HG03521 (cell line): ENCODE data around the gene SEMA4B.

Experiments
- ATAC-seq: cut with Tn5 transposase; IDR thresholded peaks from one replicate; pipeline ENCODE4 v1.9.1; 2021; ENCODE audit warnings: mild to moderate bottlenecking, moderate library complexity; ENCODE audit not compliant: unreplicated experiment

The SEMA4B gene

DNA sequence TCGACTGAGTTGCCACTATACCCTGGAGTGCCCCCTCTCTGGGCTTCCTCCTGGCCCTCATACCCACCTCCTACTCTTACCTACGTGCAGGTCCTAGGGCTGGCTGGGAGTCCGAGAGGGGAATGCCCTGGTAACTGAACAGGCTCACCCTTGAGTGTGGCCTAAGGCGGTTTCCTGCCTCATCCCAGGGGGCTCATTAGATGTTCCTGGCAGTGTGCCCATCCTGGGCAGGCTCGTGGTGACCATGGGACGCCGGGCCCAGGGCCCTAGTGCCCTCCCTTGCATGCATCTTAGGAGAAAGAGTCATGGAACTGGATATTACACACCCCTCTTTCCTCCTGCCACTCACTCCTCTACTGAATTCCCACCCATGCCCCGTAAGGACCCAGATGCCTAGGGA lies 2.8 kb downstream of the SEMA4B start:
- ATAC-seq: no peak

DNA sequence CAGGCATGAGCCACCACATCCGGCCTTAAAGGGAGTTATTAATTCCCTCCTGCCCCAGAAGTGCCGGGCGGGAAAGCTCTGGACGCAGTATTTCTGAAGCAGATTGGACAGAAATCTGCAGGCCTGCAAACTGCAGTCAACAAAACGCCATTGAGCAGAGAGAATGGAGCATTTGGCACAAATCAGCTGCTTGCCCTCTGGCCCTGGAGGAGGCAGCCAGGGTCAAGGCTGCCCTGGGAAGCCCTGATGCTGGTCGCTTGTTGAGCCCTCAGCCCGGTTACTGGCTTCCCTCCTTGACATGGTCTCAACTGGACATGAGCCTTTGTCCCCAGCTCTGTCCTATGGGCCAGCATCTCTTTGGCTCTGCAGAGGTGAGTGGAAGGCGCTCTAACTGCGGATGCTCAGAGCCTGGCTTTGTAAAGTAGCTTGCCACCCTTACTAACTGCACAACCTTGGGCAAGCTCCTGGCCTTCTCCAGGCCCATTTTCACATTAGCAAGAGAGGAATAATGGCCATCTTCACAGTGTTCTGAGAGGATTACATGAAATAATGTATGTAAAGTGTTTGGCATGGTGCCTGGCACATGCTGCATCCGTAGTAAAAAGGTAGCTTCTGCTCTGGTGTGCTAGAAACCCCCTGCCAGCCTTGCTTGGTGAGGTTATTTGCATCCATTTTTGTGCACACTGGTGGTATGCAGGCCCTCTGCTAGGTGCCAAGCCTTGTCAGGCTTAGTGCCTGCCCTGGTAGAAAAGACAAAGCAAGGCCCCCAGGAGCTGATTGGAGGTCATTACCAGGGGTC lies 4.1 kb downstream of the SEMA4B start:
- no peak for ATAC-seq

DNA sequence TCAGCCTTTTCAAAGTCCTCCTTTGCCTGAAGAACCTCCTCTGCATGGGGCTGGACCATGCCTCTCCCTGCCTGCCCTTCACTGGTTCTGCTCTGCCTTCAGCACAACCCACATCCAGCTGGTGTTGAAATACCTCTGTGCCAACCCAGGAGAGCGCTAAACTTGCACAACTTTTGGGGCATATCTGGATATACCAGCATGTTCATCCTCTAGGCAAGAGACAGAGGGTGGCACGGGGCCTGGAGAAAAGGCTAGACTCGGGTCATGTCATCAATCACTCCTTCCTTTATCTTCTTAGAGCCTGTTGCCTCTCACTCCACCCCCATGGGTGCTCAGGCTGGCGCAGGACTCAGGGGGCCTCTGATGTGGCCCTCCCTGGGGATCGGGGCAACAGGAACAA lies 4.8 kb downstream of the SEMA4B start:
- ATAC-seq: no peak

DNA sequence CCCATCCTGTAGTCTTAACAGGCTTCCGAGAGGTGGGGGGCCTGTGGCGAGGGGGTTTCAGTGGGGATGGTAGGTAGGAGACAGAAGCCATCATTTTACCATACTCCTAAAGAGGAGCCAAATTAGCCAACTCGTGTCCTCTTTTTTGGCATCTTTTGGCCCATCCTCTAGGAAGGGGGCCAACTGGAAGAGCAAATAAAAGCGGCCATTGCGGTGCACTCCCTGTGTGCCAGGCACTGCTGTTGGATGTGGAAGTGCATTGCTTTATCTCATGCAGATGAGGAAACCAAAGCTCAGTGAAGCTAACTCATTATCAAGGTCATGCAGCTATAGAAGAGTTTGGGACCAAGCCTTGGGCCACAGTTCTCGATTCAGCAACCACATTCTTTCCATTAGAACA lies 6.1 kb downstream of the SEMA4B start:
- no peak for ATAC-seq

DNA sequence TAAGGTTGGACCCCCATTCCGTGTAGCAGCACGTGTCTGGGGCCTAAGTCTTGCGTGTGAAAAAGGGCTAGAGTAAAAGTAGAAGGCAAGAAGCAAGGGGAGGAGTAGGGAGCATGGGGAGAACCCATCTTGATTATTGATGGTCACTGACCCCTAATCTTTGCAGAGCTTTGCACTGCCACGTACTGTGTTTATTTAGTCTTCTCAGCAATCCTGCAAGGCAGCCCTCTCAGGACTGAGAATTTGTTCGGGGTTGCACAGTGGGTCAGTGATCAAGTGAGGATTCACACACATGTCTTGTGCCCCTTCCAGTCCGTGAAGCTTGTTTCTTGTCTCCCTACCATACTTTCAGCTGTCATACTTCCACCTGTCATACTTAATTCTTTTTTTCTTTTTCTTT lies 7.2 kb downstream of the SEMA4B start:
- ATAC-seq: no peak

DNA sequence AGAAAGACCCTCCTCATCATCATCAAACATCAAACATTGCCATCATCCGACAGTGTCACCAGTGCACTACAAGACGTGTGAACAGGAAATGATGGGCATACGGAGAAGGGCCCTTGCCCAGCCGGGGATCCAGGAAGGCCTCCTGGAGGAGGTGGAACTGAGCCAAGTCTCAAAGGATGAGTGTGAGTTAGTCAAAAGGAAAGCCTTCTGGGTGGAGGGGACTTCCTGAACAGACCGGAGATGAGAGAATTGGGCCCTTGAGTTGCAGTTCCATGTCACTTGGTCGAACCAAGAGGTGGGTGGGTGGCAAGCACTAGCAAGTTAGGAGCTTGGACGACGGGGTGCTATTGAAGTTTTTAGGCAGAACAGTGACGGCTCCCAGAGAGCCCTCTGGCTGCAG lies 8.5 kb downstream of the SEMA4B start:
- no peak for ATAC-seq

DNA sequence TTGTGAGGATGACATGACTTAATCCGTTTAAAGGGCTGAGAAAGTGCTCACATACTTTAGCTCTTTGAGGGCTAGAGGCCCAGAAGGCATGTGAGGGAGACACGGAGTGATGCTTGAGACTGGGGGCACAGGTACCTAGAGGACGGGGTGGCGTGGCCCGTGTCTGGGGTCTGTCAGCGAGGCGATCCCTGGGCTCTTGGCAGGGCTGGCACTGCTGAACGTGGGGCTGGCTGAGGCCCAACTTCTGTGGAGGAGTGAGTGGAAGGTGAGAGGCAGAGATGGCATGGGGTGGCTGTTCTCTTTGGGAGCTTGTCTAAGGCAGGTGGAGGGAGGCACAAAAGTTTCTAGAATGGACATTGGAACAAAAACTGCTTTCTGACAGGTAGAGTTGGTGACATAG lies 9.5 kb downstream of the SEMA4B start:
- no peak for ATAC-seq

DNA sequence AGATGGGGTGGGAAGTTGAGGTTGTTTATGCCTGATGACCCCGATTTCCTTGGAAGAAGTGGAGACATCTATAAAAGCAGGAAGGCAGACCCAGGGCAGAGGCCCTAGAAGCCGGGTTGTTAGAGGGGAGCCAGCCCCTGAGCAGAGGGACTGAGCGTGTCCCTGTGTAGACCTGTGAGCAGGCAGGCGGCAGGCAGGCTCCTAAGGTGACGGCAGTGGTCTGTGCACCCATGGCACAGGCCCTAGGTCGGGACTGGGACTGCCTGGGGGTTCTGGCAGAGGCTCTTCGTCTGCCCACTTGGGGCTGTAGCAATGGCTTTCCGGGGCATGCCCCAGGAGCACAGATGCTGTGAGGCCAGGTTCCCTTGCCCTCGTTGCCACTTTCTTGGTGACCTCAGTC lies 9.9 kb downstream of the SEMA4B start:
- ATAC-seq: no peak

DNA sequence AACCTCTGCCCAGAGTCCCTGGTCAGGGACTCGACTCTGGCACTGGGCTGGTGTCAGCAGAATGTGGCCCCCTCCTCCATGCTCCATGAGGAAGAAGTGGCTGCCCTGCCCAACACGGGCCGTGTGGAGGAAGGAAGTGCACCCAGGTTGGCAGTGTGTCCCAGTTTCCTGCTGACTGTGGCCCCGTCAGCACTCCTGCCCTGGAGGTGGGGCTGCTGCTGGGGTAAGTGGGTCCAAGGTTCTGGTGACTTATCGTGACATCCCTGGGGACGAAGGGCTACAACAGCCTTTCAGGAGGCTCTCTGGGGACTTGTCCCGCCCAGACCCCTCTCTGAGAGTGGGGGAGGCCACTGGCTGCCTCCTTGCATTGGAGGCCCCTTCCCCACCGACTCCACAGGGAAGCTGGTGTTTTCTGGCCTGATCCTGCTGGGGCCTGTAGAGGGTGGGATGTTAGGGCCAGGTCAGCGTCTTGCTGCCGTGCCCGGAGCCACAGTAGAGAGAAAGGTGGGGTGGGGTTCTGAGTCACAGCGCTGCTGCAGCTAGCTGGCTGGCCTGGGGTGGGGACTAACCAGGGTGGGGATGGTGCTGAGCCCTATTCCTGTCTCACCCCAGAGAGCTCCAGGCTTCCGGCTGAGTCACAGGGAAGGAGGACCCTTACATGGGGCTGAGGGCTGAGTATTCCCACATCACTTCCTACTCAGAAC lies 10.5 kb downstream of the SEMA4B start:
- ATAC-seq: no peak

DNA sequence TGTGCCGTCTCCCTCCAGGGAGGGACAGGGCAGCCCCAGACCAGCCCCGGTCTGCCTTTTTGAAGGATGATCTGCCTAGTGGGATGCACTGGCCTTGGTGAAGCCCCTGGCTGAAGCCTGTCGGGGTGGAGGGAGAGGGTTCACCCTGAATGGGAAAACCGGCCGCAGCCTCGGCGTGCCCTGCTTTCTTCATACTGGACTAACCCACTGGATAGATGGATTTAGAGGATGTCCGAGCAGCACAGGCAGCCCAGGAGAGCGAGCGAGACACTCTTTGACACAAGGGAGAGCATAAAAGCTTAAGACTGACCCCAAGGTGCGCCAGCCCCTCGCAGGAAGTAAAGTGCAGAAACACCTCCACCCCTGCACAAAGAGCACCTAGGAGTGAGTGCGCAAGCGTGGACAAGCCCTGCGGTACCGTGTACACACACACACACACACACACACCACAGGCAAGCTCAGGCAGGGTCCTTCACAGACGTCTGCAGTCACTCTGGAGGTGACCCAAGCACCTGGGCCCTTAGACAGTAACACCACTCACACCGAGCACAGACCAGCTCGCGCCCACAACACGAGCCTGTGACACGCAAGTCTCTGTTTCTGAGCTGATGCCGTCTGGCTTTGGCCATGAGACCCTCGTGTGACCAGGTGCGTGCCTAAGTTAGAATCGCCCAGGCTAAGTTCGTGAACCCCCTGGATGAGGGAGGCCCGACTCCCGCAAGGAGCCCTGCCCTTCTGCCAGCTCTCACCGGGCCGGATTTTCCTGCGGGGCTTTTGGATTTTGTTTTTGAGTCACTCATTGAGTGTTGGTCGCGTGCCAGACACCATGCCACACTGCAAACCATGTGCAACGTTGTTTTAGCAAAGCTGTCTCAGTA lies 11.3 kb downstream of the SEMA4B start:
- no peak for ATAC-seq

DNA sequence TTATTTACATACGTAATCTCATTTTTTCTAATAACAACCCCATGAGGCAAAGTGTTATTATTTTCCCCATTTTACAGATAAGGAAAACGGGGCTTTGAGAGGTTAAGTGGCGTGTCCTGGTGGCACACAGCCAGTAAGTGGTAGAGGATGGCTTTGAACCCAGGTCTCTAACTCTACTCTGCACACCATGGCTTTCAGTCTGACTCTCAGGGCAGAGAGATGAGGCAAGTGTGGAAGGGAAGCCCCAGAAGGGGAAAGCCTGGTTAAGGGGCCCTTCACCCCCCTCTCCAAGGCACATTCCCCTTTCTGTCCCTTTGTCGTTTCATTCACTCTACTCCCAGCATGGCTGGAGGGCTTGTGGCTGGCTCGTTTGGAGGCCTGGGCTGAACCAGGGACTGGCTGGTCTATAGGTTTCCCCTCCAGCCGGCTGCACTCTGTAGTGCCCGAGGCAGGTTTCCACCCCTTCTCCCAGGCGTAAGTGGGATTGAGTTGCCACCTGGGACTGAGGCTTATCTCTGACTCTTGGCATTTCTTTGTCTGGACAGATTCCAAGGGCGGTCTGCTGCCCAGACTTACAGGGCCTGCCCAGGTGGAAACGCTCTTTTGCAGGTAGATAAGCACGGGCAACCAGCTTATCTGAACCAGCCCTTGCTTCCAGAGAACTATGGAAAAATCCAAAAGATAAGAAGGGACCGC lies 12.1 kb downstream of the SEMA4B start:
- no peak for ATAC-seq

DNA sequence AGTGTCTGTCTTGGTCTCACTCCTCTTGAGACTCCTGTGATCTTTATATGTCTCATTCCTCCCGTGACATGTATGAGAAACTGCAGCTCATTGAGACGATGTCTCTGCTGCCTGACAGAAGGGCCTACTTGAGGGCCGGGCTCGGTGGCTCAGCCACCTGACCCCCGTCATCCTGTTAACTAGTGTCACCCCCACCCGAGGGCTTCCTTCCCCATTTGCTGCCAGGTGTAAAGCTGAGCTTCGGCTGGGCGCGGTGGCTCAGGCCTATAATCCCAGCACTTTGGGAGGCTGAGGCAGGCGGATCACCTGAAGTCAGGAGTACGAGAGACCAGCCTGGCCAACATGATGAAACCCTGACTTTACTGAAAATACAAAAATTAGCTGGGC lies 12.7 kb downstream of the SEMA4B start:
- ATAC-seq: no peak

DNA sequence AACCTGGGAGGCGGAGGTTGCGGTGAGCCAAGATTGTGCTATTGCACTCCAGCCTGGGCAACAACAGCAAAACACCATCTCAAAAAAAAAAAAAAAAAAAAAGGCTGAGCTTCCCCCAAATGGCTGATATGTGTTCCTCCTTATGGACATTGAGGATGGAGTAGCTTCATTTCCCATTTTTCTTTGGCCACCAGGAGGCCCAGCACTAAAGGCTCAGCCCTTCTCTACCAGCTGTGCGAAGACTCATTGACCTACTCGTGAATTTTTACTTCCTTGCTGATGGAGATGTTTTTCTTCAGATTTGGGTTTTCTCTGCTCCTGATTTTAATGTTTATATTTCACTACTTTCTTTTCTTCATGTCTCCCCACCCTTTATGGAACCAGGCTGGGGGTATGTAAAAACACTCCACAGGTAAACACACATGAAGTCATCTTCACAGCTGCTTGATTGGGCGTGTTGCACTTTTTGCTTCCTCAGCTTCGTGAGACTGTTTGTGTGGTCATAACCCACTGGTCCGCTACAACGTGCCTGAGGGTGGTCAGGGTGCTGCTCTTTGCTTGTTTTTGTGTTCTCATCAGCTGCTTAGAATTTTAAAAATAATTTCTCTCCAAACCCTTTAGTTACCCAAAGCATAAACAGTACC lies 13.5 kb downstream of the SEMA4B start:
- no peak for ATAC-seq

DNA sequence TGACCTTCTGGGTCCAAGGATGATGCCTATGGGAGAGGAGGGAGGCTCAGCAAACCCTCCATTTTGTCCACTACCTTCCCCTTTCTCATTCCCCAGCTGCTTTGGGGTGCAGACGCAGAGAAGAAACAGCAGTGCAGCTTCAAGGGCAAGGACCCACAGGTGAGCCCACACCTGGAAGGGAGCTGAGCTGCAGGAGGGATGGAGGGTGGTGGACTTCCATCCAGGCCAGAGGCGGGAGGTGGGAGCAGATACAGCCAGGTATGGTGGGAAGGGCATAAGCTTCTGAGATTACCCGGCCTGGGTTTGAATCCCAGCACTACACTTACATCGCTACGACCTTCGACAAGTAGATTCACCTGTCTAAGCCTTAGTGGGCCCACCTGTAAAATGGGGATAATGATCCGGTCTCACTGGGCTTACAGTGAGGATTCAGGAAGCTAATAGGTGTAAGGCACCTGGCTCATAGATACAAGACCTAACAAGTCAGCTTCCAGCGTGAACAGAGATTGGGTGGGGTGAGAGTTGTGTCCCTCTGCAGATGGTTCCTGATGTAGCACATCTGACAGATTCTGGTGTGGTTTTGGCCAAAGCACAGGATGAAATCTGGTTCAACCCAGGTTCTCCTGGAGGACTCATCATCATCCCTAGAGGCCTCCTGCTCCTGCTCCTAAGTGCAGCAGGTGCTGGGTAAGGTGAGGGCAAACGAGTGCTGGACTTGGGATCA lies 16.7 kb downstream of the SEMA4B start:
- no peak for ATAC-seq

DNA sequence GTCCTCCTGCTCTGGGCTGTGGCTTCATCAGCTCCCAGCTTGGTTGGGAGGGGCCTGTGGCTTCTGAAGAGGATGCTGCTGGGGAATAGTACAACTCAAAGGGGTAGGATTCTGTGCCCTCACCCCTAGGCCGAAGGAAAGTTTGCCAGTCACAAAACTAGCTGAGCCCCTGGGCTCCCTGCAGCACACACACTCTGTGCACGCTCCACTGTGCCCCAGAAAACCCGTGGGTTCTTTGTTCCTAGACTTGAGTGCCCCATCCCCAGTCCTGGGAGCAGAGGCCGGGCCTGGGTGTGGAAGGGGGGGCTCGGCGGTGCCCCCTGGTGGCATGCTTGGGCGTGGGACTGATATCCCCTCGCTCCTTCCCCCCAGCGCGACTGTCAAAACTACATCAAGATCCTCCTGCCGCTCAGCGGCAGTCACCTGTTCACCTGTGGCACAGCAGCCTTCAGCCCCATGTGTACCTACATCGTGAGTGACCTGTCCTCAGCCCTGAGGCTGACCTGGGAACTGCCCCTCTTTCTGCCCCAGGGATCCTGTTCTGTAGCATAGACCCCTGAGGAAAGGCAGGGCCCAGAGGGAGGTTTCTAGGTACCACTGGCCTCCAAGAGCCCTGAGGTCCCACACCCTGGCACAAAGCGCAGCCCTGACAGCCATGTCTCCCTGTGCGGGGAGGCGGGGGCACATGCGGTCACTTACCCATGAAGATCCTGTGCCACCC lies 18.5 kb downstream of the SEMA4B start:
- ATAC-seq: no peak

DNA sequence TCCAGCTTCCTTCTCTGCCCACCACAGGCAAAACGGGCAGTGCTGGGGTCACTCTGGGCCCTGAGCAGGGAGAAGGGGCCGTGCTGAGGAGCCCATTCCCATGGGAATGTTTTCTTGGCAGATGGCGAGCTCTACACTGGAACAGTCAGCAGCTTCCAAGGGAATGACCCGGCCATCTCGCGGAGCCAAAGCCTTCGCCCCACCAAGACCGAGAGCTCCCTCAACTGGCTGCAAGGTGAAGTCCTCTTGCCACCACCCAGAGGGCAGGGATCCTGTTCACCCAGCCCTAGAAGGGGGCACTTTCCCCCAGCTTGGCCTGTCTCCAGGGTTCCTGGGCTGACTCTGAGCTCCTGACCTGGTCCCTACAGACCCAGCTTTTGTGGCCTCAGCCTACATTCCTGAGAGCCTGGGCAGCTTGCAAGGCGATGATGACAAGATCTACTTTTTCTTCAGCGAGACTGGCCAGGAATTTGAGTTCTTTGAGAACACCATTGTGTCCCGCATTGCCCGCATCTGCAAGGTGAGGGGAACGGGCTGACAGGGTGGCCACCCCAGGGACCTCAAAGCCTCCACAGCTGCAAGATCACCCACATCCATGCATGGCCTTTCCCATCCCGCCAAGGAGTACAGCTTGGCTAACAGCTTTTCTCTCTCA lies 20.2 kb downstream of the SEMA4B start:
- no peak for ATAC-seq

DNA sequence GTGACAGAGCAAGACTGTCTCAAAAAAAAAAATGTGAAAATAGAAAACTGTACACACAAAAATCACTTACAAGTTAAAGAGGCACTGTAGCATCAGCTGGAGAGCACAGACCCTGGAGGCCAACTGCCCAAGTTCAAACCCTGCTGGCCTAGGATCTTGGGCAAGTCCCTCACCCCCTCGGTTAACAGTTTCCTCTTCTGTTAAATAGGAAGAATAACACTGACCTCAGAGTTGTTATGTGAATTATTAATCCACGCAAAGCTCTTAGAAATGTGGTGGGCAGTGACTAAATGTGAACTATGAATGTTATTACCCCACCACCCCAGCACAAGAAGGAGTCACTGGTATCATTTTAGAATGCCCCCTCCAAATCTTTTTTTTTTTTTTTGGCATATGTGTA lies 21.4 kb downstream of the SEMA4B start:
- no peak for ATAC-seq

DNA sequence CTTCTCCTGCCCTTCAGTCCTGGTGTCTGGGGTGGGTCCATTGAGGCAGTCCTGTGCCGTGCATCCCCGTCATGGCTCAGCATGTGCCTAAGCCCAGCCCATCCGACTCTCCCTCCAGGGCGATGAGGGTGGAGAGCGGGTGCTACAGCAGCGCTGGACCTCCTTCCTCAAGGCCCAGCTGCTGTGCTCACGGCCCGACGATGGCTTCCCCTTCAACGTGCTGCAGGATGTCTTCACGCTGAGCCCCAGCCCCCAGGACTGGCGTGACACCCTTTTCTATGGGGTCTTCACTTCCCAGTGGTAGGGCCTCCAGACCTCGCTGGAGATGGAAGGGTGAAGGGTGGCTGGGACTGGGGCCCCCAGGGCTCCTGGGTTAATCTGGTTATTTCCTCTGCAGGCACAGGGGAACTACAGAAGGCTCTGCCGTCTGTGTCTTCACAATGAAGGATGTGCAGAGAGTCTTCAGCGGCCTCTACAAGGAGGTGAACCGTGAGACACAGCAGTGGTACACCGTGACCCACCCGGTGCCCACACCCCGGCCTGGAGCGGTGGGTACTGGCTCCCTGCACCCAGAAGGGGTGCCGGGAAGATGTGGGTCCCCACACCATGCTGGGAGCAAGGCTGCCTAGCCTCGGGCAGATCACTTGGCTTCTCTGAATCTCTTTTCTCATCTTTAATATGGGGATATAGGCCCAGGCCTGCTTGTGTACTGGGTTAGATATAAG lies 22.5 kb downstream of the SEMA4B start:
- ATAC-seq: no peak
